ENCODE measurements around the gene MAML2. TPM values are rescaled to one million over a fixed set of nuclear protein-coding genes. Genes with fewer than 3 reads are reported as not detected.

Gene MAML2
- total RNA-seq, 2 experiments from 2014 or later: 0.15 to 1.0 TPM

DNA sequence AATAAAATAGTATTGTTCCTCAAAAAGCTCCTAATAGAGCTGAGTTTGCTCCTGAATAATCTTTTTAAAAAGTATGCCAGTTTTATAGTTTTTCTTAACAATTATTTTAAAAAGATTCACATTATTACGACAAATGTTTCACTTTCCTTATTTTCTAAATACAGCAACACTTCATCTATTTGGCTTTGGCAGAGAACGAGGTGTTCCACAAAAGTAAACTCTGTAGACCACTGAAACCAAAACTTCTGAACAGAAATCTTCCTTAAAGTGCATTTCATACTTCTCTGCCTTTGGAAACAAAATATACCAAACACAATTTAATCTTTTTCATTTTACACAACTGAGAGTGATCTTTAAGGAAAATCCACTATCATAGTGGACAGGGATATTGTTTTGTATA is 285.5 kb downstream of the MAML2 start:
- no peaks in the 10 kb centered on the region for H3K36me3 ChIP-seq (ENCODE audit: insufficient read depth, low read length)
- H2AFZ ChIP-seq (ENCODE audit: low read length): 0 out of 2 replicates have a peak overlapping the region, but pooled peaks have one; percentile 4
- H3K27ac ChIP-seq (ENCODE audit: low read depth, low read length, poor library complexity, severe bottlenecking): no peak overlapping the region
- no peaks in the 10 kb centered on the region for H3K79me2 ChIP-seq (ENCODE audit: insufficient read depth, low read depth, low read length)
- H3K4me3 ChIP-seq (ENCODE audit: low read depth, low read length, poor library complexity, severe bottlenecking): no peak overlapping the region
- H4K20me1 ChIP-seq (ENCODE audit: insufficient read depth, low read length): no peaks in the 10 kb centered on the region
- intact Hi-C loops (cut with micrococcal nuclease; ENCODE audit: unreplicated experiment): no loop called here
- H3K4me2 ChIP-seq (ENCODE audit: low read length): no peak overlapping the region
- CTCF ChIA-PET (ENCODE audit: unreplicated experiment): no interaction called here
- no TSS peak for BruUV-seq (replicated peaks)
- no peaks in the 10 kb centered on the region for H3K9me2 ChIP-seq (ENCODE audit: insufficient read depth, low read length)
- no peak for DNase-seq (ENCODE audit: low spot score)
- H3K4me1 ChIP-seq (ENCODE audit: insufficient read depth, low read length, poor library complexity, severe bottlenecking): no peaks in the 10 kb centered on the region
- TF ChIP-seq EZH2phosphoT487 (IDR thresholded peaks at IDR 0.05; ENCODE audit: borderline replicate concordance, low read depth, low read length): no peak
- TF ChIP-seq, protein P1, sequence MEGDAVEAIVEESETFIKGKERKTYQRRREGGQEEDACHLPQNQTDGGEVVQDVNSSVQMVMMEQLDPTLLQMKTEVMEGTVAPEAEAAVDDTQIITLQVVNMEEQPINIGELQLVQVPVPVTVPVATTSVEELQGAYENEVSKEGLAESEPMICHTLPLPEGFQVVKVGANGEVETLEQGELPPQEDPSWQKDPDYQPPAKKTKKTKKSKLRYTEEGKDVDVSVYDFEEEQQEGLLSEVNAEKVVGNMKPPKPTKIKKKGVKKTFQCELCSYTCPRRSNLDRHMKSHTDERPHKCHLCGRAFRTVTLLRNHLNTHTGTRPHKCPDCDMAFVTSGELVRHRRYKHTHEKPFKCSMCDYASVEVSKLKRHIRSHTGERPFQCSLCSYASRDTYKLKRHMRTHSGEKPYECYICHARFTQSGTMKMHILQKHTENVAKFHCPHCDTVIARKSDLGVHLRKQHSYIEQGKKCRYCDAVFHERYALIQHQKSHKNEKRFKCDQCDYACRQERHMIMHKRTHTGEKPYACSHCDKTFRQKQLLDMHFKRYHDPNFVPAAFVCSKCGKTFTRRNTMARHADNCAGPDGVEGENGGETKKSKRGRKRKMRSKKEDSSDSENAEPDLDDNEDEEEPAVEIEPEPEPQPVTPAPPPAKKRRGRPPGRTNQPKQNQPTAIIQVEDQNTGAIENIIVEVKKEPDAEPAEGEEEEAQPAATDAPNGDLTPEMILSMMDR (conservative IDR thresholded peaks at IDR 0.05; ENCODE audit: low read length): no peak
- H3K9me3 ChIP-seq (ENCODE audit: low read length): no peaks in the 10 kb centered on the region
- POLR2A ChIA-PET: no interaction called here

DNA sequence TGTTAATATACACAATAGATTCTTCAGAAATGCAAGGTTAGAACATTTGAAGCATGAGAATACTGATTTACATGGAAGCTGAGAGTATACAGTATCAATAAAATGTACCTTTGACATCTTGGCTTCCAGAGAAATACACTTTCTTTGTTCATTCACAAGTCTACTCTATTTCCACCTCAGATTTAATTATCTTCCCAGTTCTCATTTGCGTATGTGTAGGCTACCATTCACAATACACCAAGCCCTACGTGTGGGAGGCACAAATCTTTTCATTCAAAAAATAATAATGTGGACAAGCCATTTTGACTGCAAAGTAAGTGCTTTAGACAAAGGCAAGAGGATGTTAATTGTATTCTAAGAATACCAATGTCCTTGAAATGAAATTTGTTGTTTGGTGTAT is 286.4 kb downstream of the MAML2 start:
- TF ChIP-seq, protein P1 (conservative IDR thresholded peaks at IDR 0.05; ENCODE audit: low read length): no peak
- TF ChIP-seq EZH2phosphoT487 (IDR thresholded peaks at IDR 0.05; ENCODE audit: borderline replicate concordance, low read depth, low read length): no peak
- Histone ChIP-seq H3K79me2 (ENCODE audit: insufficient read depth, low read depth, low read length) (no peaks in the 10 kb centered on the region), H3K36me3 (ENCODE audit: insufficient read depth, low read length) (no peaks in the 10 kb centered on the region), H3K4me2 (ENCODE audit: low read length) (no peak overlapping the region), H3K27ac (ENCODE audit: low read depth, low read length, poor library complexity, severe bottlenecking) (no peak overlapping the region), H3K4me1 (ENCODE audit: insufficient read depth, low read length, poor library complexity, severe bottlenecking) (no peaks in the 10 kb centered on the region), H3K9me2 (ENCODE audit: insufficient read depth, low read length) (no peaks in the 10 kb centered on the region), H4K20me1 (ENCODE audit: insufficient read depth, low read length) (no peaks in the 10 kb centered on the region), H2AFZ (ENCODE audit: low read length) (no peak overlapping the region), H3K4me3 (ENCODE audit: low read depth, low read length, poor library complexity, severe bottlenecking) (no peak overlapping the region), H3K9me3 (ENCODE audit: low read length) (no peaks in the 10 kb centered on the region)
- intact Hi-C loops (cut with micrococcal nuclease; ENCODE audit: unreplicated experiment): no loop called here
- ChIA-PET POLR2A (interaction anchor here (0.6 to 1.3 kb wide), 3 partner anchors 82 to 219 kb away, joined by 3 to 5 read pairs (median 5); no protein-coding TSS in a partner anchor), CTCF (ENCODE audit: unreplicated experiment) (no interaction called here)
- no peak for DNase-seq (ENCODE audit: low spot score)
- BruUV-seq (replicated peaks): no TSS peak

DNA sequence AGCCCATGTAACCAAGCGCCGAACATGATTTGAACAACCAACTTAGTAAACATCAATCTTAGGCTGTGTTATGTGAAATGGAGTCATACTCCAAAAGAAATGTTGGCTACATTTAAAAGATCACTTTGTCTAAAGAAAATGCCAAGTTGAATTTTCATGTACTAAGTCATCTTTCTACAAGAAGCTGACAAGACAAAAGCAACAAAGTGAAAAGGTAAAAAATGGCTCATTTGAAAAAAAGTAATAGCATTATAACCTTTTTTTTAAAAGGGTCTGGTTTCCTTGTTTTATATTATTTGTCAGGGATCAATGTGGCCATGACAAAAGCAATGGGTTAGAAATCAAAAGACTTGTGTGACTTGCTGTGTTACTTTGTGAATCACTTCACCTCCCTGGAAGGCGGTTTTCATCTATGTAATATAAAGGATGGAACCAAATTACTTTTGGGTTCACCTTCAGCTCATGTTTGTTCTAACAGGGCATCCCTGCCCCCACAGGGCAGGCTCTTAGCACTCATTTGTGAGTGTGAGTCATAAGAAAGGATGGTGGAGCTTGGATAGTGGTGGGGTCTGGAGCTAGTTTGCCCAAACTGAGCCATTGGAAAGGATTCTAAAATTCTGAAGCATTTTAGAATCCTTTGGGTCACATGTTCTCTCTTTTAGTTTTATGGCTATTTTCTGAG is 287.1 kb downstream of the MAML2 start:
- ChIA-PET POLR2A (interaction anchor here (0.6 to 1.5 kb wide), 8 partner anchors 9 to 334 kb away, joined by 3 to 5 read pairs (median 4); no protein-coding TSS in a partner anchor), CTCF (ENCODE audit: unreplicated experiment) (interaction anchor here (2.5 kb wide), 1 partner anchor 287 kb away, joined by 21 read pairs; the partner anchor contains the start of gene MAML2)
- Histone ChIP-seq H3K27ac (ENCODE audit: low read depth, low read length, poor library complexity, severe bottlenecking) (no peak overlapping the region), H4K20me1 (ENCODE audit: insufficient read depth, low read length) (no peaks in the 10 kb centered on the region), H3K36me3 (ENCODE audit: insufficient read depth, low read length) (no peaks in the 10 kb centered on the region), H3K79me2 (ENCODE audit: insufficient read depth, low read depth, low read length) (no peaks in the 10 kb centered on the region), H3K9me3 (ENCODE audit: low read length) (no peaks in the 10 kb centered on the region), H3K4me2 (ENCODE audit: low read length) (no peak overlapping the region), H3K4me3 (ENCODE audit: low read depth, low read length, poor library complexity, severe bottlenecking) (no peak overlapping the region), H3K4me1 (ENCODE audit: insufficient read depth, low read length, poor library complexity, severe bottlenecking) (no peaks in the 10 kb centered on the region), H3K9me2 (ENCODE audit: insufficient read depth, low read length) (no peaks in the 10 kb centered on the region), H2AFZ (ENCODE audit: low read length) (no peak overlapping the region)
- intact Hi-C loops (cut with micrococcal nuclease; ENCODE audit: unreplicated experiment): loop anchor here (1.0 to 2.0 kb wide), 3 partner anchors 185 to 339 kb away; partner anchors contain the start of gene MAML2
- BruUV-seq (replicated peaks): no TSS peak
- DNase-seq (ENCODE audit: low spot score): no peak
- TF ChIP-seq, protein P1 (conservative IDR thresholded peaks at IDR 0.05; ENCODE audit: low read length): no peak
